ENCODE results near the gene TNIP3. TPM values are rescaled to one million over a fixed set of nuclear protein-coding genes. Genes with fewer than 3 reads are reported as not detected.

The TNIP3 gene
- total RNA-seq, 2 donors from 2014 or later = 0.11 TPM; not detected in 1

DNA sequence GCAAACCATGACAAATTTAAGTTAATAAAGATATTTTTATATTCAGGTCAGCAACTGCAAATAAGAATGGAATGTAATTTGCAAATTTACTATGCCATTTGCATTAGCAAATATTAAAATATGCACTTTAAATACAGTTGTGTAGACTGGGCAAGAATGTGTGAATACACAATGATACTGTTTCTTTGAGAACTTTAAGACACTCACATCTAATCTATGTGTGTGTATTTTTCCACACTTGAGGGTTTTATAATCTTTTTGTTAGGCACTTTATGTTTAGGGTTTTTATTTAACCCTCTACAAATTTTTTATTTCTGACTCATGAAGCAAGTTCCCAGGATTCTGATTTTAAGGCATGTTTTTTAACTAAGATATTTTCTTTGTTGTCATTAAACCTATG, 67.9 kb downstream of the TNIP3 start:
- Histone ChIP-seq H3K9me3 (ENCODE audit: control insufficient read depth, low read length) (no peaks in the 10 kb centered on the region), H3K36me3 (ENCODE audit: control insufficient read depth, insufficient read depth, low read length) (no peaks in the 10 kb centered on the region), H3K9ac (ENCODE audit: extremely low read depth, low read length, poor library complexity, severe bottlenecking) (no peak overlapping the region), H3K4me3 (ENCODE audit: low read length) (no peak overlapping the region), H3K27me3 (ENCODE audit: control insufficient read depth, insufficient read depth, low read length, poor library complexity, severe bottlenecking) (no peaks in the 10 kb centered on the region), H3K4me1 (ENCODE audit: control insufficient read depth, insufficient read depth, low read length) (no peaks in the 10 kb centered on the region), H3K27ac (ENCODE audit: low read depth, low read length) (no peak overlapping the region)
- no peak for DNase-seq
- no peaks in the 10 kb centered on the region for H3K9me3 Mint-ChIP-seq
- no peaks in the 10 kb centered on the region for H3K27me3 Mint-ChIP-seq (ENCODE audit: insufficient read depth)
- H3K4me1 Mint-ChIP-seq = no peaks in the 10 kb centered on the region
- H3K27ac Mint-ChIP-seq = no peak overlapping the region
- TF ChIP-seq, protein P1, sequence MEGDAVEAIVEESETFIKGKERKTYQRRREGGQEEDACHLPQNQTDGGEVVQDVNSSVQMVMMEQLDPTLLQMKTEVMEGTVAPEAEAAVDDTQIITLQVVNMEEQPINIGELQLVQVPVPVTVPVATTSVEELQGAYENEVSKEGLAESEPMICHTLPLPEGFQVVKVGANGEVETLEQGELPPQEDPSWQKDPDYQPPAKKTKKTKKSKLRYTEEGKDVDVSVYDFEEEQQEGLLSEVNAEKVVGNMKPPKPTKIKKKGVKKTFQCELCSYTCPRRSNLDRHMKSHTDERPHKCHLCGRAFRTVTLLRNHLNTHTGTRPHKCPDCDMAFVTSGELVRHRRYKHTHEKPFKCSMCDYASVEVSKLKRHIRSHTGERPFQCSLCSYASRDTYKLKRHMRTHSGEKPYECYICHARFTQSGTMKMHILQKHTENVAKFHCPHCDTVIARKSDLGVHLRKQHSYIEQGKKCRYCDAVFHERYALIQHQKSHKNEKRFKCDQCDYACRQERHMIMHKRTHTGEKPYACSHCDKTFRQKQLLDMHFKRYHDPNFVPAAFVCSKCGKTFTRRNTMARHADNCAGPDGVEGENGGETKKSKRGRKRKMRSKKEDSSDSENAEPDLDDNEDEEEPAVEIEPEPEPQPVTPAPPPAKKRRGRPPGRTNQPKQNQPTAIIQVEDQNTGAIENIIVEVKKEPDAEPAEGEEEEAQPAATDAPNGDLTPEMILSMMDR (conservative IDR thresholded peaks at IDR 0.05) = no peak
- H3K4me3 Mint-ChIP-seq = no peak overlapping the region
- H3K36me3 Mint-ChIP-seq (ENCODE audit: low read depth) = no peaks in the 10 kb centered on the region

DNA sequence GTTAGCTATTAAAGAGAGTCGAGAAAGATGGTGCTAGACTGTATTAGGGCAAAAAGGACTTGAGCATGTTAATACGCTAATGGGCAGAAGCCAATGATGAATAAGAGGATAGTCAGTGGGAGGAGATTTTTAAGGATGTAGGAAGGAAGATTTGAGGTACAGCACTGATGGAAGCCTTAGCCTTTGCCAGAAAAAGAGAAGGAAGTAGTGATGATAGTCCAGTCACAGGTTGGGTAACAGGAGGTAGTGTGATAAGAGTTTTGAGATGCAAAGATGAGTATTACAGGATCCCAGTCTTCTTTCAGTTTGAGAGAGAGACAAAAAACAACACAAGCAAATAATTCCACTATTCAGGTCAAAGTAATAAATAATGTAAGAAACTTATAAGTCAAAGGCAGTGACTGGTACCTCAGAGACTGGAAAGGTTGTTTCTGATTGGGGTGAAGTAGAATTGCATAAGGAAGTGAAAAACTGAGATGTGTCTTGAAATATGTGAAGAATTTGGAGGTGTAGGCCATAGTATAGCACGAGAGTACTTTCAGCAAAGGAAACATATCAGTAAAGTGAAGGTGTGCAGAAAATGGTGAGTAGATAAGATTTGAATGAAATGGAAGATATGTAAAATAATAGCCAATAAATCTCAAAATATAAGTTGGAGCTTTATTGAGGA, 69.7 kb downstream of the TNIP3 start:
- Mint-ChIP-seq H3K27me3 (ENCODE audit: insufficient read depth) (no peaks in the 10 kb centered on the region), H3K27ac (no peak overlapping the region), H3K4me3 (no peak overlapping the region), H3K9me3 (no peaks in the 10 kb centered on the region), H3K36me3 (ENCODE audit: low read depth) (no peaks in the 10 kb centered on the region), H3K4me1 (no peaks in the 10 kb centered on the region)
- no peak overlapping the region for H3K9ac ChIP-seq (ENCODE audit: extremely low read depth, low read length, poor library complexity, severe bottlenecking)
- H3K4me1 ChIP-seq (ENCODE audit: control insufficient read depth, insufficient read depth, low read length) = no peaks in the 10 kb centered on the region
- H3K27me3 ChIP-seq (ENCODE audit: control insufficient read depth, insufficient read depth, low read length, poor library complexity, severe bottlenecking) = no peaks in the 10 kb centered on the region
- no peak overlapping the region for H3K4me3 ChIP-seq (ENCODE audit: low read length)
- H3K36me3 ChIP-seq (ENCODE audit: control insufficient read depth, insufficient read depth, low read length) = no peaks in the 10 kb centered on the region
- no peak for DNase-seq
- 92 to 96% methylated on average over 3 of the region's 3 CpGs for WGBS, 2 experiments (ENCODE audit: insufficient coverage in 1 of 2, insufficient read length in 1 of 2)
- H3K9me3 ChIP-seq (ENCODE audit: control insufficient read depth, low read length) = no peaks in the 10 kb centered on the region
- H3K27ac ChIP-seq (ENCODE audit: low read depth, low read length) = no peak overlapping the region
- TF ChIP-seq, protein P1 (conservative IDR thresholded peaks at IDR 0.05) = no peak

DNA sequence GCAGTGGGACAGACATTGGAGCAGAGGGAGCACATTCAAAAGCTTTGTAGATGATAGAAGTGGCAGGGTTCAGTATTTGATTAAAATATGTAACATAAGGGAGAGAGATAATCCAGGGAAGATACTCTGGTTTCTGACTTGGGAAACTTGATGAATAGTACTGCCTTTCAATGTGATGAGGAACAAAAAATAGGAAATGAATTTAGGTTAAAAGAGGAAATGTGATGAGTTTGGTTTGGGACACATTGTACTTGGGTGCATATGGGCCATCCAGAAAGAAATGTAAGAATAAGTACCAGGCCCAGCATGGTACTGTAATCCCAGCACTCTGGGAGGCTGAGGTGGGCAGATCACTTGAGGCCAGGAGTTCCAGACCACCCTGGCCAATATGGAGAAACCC, 70.9 kb downstream of the TNIP3 start:
- Mint-ChIP-seq H3K9me3 (no peaks in the 10 kb centered on the region), H3K36me3 (ENCODE audit: low read depth) (no peaks in the 10 kb centered on the region), H3K4me1 (no peaks in the 10 kb centered on the region), H3K27me3 (ENCODE audit: insufficient read depth) (no peaks in the 10 kb centered on the region), H3K4me3 (no peak overlapping the region), H3K27ac (no peak overlapping the region)
- no peak for DNase-seq
- Histone ChIP-seq H3K27ac (ENCODE audit: low read depth, low read length) (no peak overlapping the region), H3K27me3 (ENCODE audit: control insufficient read depth, insufficient read depth, low read length, poor library complexity, severe bottlenecking) (no peaks in the 10 kb centered on the region), H3K4me1 (ENCODE audit: control insufficient read depth, insufficient read depth, low read length) (no peaks in the 10 kb centered on the region), H3K36me3 (ENCODE audit: control insufficient read depth, insufficient read depth, low read length) (no peaks in the 10 kb centered on the region), H3K9me3 (ENCODE audit: control insufficient read depth, low read length) (no peaks in the 10 kb centered on the region), H3K9ac (ENCODE audit: extremely low read depth, low read length, poor library complexity, severe bottlenecking) (no peak overlapping the region), H3K4me3 (ENCODE audit: low read length) (no peak overlapping the region)
- TF ChIP-seq, protein P1 (conservative IDR thresholded peaks at IDR 0.05) = no peak

Measured in endodermal cell (in vitro differentiated cells).